ENCODE measurements around the gene CCDC47.

- TF ChIP-seq CTCF (IDR thresholded peaks at IDR 0.05) (no peak), POLR2A (IDR thresholded peaks at IDR 0.05) (no peak)
These were observed 7.5 kb upstream of the CCDC47 start for GRCh38 chr17:63780928-63781327.
